ENCODE data around the gene ANGPTL8.

The ANGPTL8 gene

DNA sequence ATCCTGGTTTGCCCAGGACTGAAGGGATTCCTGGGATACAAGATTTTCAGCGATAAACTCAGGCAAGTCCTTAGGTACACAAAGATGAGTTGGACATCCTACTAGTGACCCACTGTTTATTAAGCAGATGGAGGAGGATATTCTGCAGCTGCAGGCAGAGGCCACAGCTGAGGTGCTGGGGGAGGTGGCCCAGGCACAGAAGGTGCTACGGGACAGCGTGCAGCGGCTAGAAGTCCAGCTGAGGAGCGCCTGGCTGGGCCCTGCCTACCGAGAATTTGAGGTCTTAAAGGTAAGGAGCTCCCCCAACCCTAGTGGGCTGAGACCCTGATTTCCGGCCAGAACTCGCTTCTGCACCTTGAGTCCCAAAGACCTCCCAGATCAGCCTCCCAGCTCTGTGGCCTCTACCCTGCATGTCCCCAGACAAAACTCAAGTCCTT lies 607 bp downstream of the ANGPTL8 start:
- H3K9ac ChIP-seq (ENCODE audit: low read length): no peak overlapping the region
- H3K27me3 ChIP-seq (ENCODE audit: control insufficient read depth, insufficient read depth, low read length): no peaks in the 10 kb centered on the region
- H3K9me3 ChIP-seq (ENCODE audit: control insufficient read depth, low read depth, low read length): no peaks in the 10 kb centered on the region
- H3K4me1 ChIP-seq (ENCODE audit: control insufficient read depth, low read depth, low read length): no peaks in the 10 kb centered on the region
- no peak overlapping the region for H3K27ac ChIP-seq (ENCODE audit: low read length)
- no peak overlapping the region for H3K4me3 ChIP-seq (ENCODE audit: low read length)
- no peaks in the 10 kb centered on the region for H3K36me3 ChIP-seq (ENCODE audit: control insufficient read depth, low read depth, low read length)

DNA sequence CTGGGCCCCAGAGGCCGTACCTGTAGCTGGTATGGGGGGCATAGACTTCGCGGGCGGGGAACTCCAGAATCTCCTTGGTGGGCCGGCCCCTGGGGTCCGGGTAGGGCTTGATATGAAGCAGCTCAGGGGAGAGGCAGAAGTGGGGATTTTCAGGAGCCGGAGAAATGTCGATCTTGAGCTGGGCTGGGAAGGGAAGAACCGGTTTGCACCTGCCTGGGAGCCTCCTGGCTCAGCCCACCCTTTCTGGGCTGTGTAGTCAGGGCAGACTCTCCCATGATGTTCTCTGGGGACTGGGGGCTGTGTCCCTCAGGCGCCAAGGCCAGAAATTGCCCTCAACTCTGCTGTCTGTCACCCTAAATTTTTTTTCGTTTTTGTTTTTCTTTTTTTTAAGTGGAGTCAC lies 2.6 kb downstream of the ANGPTL8 start:
- no peak overlapping the region for H3K27ac ChIP-seq (ENCODE audit: low read length)
- no peak overlapping the region for H3K9ac ChIP-seq (ENCODE audit: low read length)
- H3K36me3 ChIP-seq (ENCODE audit: control insufficient read depth, low read depth, low read length): no peaks in the 10 kb centered on the region
- H3K4me1 ChIP-seq (ENCODE audit: control insufficient read depth, low read depth, low read length): no peaks in the 10 kb centered on the region
- no peaks in the 10 kb centered on the region for H3K9me3 ChIP-seq (ENCODE audit: control insufficient read depth, low read depth, low read length)
- H3K4me3 ChIP-seq (ENCODE audit: low read length): no peak overlapping the region
- no peaks in the 10 kb centered on the region for H3K27me3 ChIP-seq (ENCODE audit: control insufficient read depth, insufficient read depth, low read length)

DNA sequence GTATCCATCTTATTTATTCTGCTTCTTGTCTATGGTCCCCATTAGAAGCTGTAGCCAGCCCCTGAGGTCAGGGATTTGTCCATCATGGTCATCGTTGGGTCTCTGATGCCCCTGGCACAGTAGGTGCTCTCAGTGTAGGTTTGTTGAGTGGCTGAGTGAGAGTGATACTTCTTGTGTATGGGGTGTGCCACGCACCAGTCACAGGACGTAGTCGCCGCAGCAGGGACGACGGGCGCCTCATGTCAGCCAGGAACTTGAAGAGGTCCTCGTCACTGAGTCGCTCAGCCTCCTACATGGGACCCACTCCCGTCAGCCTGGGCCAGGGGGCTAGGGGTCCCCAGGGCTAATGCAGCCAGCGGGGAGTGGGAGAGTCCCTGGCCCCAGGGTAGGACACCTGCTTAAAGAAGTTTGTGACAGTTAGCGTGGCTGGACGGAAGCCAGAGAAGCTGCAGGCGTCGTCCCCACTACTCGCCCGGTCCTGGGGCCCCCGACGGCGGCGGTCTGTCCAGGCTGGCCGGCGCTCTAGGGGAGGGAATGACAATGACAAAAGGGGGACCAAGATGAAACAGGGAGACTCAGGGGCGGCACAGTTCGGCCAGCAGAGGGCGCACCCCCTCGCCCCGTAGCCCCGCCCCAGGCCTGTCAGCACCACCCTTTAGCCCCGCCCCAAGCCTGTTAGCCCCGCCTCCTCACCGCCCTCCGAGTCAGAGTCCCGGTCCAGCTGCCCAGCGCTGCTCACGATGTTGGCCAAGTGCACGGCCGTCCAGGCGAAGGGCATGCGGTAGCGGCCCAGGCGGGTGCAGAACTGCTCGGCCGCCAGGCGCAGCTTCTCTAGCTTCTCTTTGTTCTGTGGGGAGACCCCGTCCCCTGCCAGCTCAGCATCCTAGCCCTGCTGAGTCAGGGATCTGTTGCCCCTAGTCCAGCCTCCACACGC lies 3.7 kb downstream of the ANGPTL8 start:
- no peaks in the 10 kb centered on the region for H3K27me3 ChIP-seq (ENCODE audit: control insufficient read depth, insufficient read depth, low read length)
- no peaks in the 10 kb centered on the region for H3K4me1 ChIP-seq (ENCODE audit: control insufficient read depth, low read depth, low read length)
- peaks cover 5% of the 10 kb centered on the region for H3K36me3 ChIP-seq (ENCODE audit: control insufficient read depth, low read depth, low read length)
- H3K9ac ChIP-seq (ENCODE audit: low read length): no peak overlapping the region
- H3K4me3 ChIP-seq (ENCODE audit: low read length): peak overlapping the region; percentile 25
- H3K9me3 ChIP-seq (ENCODE audit: control insufficient read depth, low read depth, low read length): no peaks in the 10 kb centered on the region
- no peak overlapping the region for H3K27ac ChIP-seq (ENCODE audit: low read length)

DNA sequence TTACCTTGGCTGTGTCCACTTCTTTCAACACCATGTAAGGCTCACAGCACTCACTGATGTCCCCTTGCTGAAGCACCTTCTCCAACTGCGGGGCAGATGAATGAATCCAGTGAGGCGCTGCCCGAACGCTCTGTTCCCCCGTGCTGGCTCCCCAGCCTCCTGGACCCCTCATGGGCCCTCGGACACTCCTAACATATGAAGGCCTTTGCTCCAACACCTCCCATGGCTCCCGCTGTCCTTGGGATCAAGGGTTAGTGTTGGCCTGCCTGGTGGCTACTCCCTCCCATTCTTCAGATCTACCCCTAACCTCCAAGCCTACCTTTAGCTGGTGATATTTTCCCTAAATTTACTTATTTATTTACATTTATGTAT lies 4.4 kb downstream of the ANGPTL8 start:
- Histone ChIP-seq H3K27ac (ENCODE audit: low read length) (no peak overlapping the region), H3K9me3 (ENCODE audit: control insufficient read depth, low read depth, low read length) (no peaks in the 10 kb centered on the region), H3K4me1 (ENCODE audit: control insufficient read depth, low read depth, low read length) (no peaks in the 10 kb centered on the region), H3K27me3 (ENCODE audit: control insufficient read depth, insufficient read depth, low read length) (no peaks in the 10 kb centered on the region), H3K36me3 (ENCODE audit: control insufficient read depth, low read depth, low read length) (peaks cover 8% of the 10 kb centered on the region), H3K9ac (ENCODE audit: low read length) (no peak overlapping the region), H3K4me3 (ENCODE audit: low read length) (peak overlapping the region; percentile 25)

DNA sequence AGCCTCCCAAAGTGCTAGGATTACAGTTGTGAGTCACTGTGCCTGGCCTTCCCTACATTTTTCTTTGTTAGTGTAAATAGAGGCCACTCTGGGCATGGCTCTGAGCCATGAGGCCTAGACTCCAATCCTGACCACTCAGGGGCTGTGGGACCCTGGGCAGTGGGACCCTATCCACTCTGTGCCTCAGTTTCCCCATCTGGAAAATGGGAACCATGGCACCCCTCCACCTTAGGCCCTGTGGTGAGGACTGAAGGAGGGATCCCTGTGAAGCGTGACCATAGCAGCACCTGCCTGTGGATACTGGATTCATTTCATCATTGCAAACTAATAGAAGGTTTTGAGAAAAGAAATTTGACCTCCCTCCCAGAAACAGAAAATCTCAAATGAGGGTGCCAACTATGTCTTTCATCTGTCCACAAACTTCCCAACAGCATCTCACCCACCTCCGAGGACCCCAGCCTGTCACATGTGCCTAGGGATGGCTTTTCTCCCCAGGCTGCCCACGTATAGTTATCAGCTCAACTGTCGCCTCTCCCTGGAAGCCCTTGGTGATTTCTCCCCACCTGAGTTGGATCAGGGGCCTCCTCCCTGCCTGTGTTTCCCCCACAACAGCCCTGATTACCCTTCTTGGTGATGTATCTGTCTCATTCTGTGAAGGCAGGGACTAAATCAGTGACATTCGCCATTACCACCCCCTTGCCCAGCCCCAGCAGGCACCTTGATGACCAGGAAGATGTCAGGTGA lies 5.6 kb downstream of the ANGPTL8 start:
- no peaks in the 10 kb centered on the region for H3K9me3 ChIP-seq (ENCODE audit: control insufficient read depth, low read depth, low read length)
- no peak overlapping the region for H3K4me3 ChIP-seq (ENCODE audit: low read length)
- no peaks in the 10 kb centered on the region for H3K4me1 ChIP-seq (ENCODE audit: control insufficient read depth, low read depth, low read length)
- H3K36me3 ChIP-seq (ENCODE audit: control insufficient read depth, low read depth, low read length): peaks cover 9% of the 10 kb centered on the region
- H3K9ac ChIP-seq (ENCODE audit: low read length): no peak overlapping the region
- H3K27me3 ChIP-seq (ENCODE audit: control insufficient read depth, insufficient read depth, low read length): no peaks in the 10 kb centered on the region
- H3K27ac ChIP-seq (ENCODE audit: low read length): no peak overlapping the region

DNA sequence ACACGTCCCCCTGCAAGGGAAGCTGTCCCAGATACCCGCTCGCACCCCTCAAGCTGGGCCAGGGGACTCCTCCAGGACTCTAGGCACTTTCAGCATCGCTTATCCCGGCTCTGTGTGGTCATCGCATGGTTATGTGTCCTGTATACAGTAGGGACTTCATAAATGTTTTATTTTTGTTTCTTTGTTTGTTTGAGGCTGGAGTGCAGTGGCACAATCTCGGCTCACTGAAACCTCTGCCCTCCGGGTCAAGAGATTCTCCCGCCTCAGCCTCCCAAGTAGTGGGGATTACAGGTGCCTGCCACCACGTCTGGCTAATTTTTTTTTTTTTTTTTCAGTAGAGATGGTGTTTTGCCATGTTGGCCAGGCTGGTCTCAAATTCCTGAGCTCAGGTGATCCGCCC lies 7.5 kb downstream of the ANGPTL8 start:
- Histone ChIP-seq H3K27me3 (ENCODE audit: control insufficient read depth, insufficient read depth, low read length) (no peaks in the 10 kb centered on the region), H3K4me1 (ENCODE audit: control insufficient read depth, low read depth, low read length) (no peaks in the 10 kb centered on the region), H3K27ac (ENCODE audit: low read length) (no peak overlapping the region), H3K9me3 (ENCODE audit: control insufficient read depth, low read depth, low read length) (no peaks in the 10 kb centered on the region), H3K4me3 (ENCODE audit: low read length) (no peak overlapping the region), H3K9ac (ENCODE audit: low read length) (no peak overlapping the region), H3K36me3 (ENCODE audit: control insufficient read depth, low read depth, low read length) (peaks cover 23% of the 10 kb centered on the region)

DNA sequence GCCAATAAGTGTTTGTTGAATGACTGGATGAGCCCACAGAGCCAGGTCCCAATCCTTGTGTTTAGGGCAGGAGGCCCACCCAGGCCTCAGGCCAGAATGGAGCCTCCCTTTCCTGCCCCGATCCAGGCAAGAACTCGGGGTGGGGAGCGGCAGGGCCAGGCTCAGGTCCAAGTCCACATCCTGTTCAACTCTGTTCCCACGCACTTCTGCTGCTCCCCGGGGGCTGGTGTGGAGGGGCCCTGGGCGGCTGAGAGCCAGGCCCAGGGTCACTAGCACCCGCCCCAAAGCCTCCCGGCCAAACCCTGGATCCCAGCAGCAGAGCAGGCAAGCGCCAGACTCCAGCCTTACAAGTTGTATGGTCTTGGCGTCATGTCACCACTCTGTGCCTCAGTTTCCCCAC lies 8.0 kb downstream of the ANGPTL8 start:
- Histone ChIP-seq H3K9me3 (ENCODE audit: control insufficient read depth, low read depth, low read length) (no peaks in the 10 kb centered on the region), H3K4me3 (ENCODE audit: low read length) (no peak overlapping the region), H3K27ac (ENCODE audit: low read length) (no peak overlapping the region), H3K36me3 (ENCODE audit: control insufficient read depth, low read depth, low read length) (peaks cover 27% of the 10 kb centered on the region), H3K9ac (ENCODE audit: low read length) (no peak overlapping the region), H3K27me3 (ENCODE audit: control insufficient read depth, insufficient read depth, low read length) (no peaks in the 10 kb centered on the region), H3K4me1 (ENCODE audit: control insufficient read depth, low read depth, low read length) (no peaks in the 10 kb centered on the region)

DNA sequence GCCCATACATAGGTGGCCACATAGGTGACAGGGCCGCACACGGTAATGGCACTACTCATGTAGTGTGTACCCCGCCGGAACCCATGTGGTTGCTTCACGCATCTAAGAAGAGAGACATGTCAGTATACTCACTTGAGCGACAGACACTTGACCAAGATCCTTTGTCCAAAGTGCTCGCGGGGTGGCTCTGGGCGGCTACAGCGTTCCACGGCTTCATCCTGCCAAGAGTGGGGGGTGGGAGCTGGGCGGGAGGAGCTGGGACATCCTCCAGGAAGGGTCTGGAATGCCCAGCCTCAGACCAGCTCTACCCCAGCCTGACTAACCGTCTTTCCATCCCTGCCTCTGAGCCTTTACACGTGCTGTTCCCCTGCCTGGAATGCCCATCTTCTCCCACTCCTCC lies 8.5 kb downstream of the ANGPTL8 start:
- Histone ChIP-seq H3K9ac (ENCODE audit: low read length) (no peak overlapping the region), H3K9me3 (ENCODE audit: control insufficient read depth, low read depth, low read length) (no peaks in the 10 kb centered on the region), H3K27me3 (ENCODE audit: control insufficient read depth, insufficient read depth, low read length) (no peaks in the 10 kb centered on the region), H3K36me3 (ENCODE audit: control insufficient read depth, low read depth, low read length) (peaks cover 29% of the 10 kb centered on the region), H3K4me1 (ENCODE audit: control insufficient read depth, low read depth, low read length) (no peaks in the 10 kb centered on the region), H3K4me3 (ENCODE audit: low read length) (no peak overlapping the region), H3K27ac (ENCODE audit: low read length) (no peak overlapping the region)

DNA sequence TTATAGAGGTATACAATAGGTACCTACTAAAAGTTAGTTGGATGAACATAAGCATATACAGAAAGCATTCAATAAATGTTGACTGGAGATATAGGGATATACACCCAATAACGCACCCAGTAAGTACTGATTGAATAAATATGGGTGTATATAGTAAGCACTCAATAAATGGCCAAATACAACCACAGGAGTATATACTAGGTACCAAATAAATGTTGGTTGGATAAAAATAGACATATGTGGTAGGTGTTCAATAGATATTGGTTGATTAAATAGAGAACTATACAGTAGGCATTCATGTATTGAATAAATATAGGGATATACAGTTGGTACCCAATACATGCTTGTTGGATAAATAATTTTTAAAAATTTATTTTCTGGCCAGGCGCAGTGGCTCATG lies 9.4 kb downstream of the ANGPTL8 start:
- no peak overlapping the region for H3K4me3 ChIP-seq (ENCODE audit: low read length)
- peaks cover 29% of the 10 kb centered on the region for H3K36me3 ChIP-seq (ENCODE audit: control insufficient read depth, low read depth, low read length)
- H3K9ac ChIP-seq (ENCODE audit: low read length): no peak overlapping the region
- no peaks in the 10 kb centered on the region for H3K9me3 ChIP-seq (ENCODE audit: control insufficient read depth, low read depth, low read length)
- no peaks in the 10 kb centered on the region for H3K4me1 ChIP-seq (ENCODE audit: control insufficient read depth, low read depth, low read length)
- H3K27me3 ChIP-seq (ENCODE audit: control insufficient read depth, insufficient read depth, low read length): no peaks in the 10 kb centered on the region
- H3K27ac ChIP-seq (ENCODE audit: low read length): no peak overlapping the region

DNA sequence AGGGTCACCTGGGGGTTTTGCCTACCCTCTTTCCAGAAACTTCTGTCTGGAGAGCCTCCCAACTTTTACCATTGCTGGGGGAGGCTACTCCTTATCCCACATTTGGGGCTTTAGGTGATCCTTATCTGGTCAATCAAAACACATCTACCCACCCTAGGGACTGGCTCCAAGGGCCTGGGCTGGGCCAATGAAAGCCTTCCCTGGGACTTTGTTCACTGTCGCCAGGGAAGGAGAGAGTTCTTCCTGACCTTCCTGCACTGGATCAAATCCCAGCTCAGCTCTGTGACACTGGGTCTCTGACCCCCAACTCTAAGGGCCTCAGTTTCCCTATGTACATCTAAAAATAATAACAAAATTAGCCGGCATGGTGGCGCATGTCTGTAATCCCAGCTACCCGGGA lies 11.8 kb downstream of the ANGPTL8 start:
- Histone ChIP-seq H3K9ac (ENCODE audit: low read length) (no peak overlapping the region), H3K27ac (ENCODE audit: low read length) (no peak overlapping the region)

DNA sequence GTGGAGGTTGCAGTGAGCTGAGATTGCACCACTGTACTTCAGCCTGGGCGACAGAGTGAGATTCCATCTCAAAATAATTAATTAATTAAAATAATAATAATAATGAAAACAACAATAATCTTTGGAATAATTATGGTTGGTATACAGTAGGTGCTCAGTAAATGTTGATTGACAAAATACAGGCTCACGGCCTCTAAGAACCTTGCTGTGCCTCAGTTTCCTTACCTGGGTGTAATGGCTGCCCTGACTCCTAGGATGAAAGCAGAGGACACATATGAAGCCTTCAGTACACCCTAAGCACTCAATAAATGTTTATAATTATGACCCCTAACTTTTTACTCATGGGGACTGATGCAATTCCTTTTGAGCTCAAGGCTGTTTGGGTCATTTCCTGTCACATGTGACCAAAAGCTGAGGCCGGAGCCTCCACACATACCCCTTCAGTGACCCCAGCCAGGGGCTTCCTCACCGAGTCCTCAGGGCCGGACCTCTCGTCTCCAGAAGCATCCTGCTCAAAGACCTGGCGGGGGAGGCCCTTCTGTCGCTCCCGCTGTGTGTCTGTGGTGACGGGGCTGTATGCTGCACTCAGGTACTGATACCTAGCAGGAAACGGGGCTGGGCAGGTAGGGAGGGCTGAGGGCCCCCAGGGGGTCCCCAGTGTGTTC lies 12.4 kb downstream of the ANGPTL8 start:
- H3K27me3 ChIP-seq (ENCODE audit: control insufficient read depth, insufficient read depth, low read length): no peaks in the 10 kb centered on the region
- H3K4me3 ChIP-seq (ENCODE audit: low read length): no peak overlapping the region
- no peaks in the 10 kb centered on the region for H3K9me3 ChIP-seq (ENCODE audit: control insufficient read depth, low read depth, low read length)
- no peaks in the 10 kb centered on the region for H3K4me1 ChIP-seq (ENCODE audit: control insufficient read depth, low read depth, low read length)
- H3K27ac ChIP-seq (ENCODE audit: low read length): no peak overlapping the region
- peaks cover 29% of the 10 kb centered on the region for H3K36me3 ChIP-seq (ENCODE audit: control insufficient read depth, low read depth, low read length)
- no peak overlapping the region for H3K9ac ChIP-seq (ENCODE audit: low read length)

More for the DNA sequence above, 11.8 kb downstream of the ANGPTL8 start:
- Histone ChIP-seq H3K4me3 (ENCODE audit: low read length) (no peak overlapping the region), H3K27me3 (ENCODE audit: control insufficient read depth, insufficient read depth, low read length) (no peaks in the 10 kb centered on the region), H3K4me1 (ENCODE audit: control insufficient read depth, low read depth, low read length) (no peaks in the 10 kb centered on the region), H3K9me3 (ENCODE audit: control insufficient read depth, low read depth, low read length) (no peaks in the 10 kb centered on the region), H3K36me3 (ENCODE audit: control insufficient read depth, low read depth, low read length) (peaks cover 29% of the 10 kb centered on the region)
